IPS-NIHi7 (cell line): ENCODE measurements around the gene SOHLH1.
A peak's percentile ranks its signal among the peaks of the same experiment; 100 is the strongest.

Source experiments
- DNase-seq: peaks from one replicate; pipeline ENCODE4 v3.0.0; 2012; ENCODE audit warnings: mixed read lengths; ENCODE audit errors: extremely low spot score

SOHLH1 gene

DNA sequence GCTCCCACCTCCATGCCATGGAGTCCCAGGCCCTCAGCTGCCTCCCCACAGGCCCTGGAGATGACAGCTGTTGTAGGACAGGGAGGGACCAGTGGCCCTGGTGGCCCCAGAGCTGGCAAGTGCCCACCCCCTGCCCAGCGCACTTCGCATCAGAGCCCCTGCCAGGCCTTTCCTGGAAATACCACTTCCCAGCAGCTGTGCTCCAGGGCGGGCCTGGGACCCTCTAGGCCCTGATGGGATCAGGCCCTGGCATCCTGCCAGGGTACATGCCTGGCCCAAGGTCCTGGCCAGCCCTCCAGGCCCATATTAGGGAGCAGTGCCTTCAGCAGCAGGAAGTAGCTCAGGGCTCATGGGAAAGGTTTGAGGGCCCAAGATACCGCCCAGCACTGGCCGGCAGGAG lies 5.2 kb upstream of the SOHLH1 start:
- no peak for DNase-seq

DNA sequence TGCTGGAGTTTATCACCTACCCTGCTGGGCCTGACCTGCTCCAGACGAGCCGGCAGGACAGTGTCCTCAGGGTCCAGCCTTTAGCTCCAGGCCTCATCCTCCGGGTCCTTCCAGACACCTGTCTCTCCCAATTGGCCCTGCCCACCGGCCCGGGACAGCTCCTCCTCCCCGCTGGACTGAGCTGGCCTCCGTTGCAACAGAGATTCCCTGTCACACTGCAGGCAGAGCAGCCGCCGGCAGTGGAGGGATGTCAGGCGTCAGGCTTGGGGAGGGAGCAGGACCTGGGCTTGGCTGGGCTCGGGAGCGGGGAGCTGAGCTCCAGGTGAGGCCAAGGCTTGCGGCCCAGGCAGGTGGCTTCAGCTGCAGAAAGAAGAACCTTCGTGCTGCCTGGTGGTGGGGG lies 4.4 kb upstream of the SOHLH1 start:
- DNase-seq: peak; percentile 64

DNA sequence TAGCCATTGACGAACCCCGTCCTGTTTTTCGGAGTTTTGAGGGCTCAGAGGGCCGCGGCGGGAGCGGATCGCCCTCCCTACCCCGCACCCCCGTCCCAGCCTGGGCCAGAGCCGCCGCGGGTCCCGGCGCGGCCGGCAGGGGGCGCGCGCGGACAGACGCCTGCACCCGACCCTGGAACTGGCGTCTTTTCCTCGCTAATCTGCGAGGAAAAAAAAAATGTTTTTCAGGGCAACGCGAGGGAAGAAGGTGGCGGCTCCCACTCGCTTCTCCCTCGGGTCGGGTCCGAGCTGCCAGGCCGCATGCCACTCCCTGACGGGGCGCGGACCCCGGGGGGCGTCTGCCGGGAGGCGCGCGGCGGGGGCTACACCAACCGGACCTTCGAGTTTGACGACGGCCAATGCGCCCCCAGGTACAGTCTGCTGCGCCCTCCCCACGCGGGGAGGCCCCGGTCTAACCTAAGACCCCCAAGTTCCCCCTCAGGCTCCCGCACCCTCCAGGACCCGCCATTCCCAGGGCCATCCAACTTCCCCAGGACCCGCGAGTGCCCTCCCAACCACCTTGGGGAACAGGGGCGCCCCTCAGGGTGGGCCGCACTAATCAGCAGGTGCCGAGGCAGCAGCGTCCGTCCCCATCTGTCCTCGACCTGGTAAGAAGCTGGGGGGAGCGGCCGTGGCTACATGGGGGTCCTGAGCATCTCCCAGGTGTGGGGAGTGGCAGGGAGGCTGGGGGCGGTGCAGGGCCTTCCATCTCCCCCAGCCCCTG lies 2.9 kb upstream of the SOHLH1 start, which contains the start of gene KCNT1:
KCNT1 (plus strand) TSS at position 227 of the 763 bp plus-strand sequence; CDS start at position 301, 74 bp downstream.
- peak; percentile 96 for DNase-seq

DNA sequence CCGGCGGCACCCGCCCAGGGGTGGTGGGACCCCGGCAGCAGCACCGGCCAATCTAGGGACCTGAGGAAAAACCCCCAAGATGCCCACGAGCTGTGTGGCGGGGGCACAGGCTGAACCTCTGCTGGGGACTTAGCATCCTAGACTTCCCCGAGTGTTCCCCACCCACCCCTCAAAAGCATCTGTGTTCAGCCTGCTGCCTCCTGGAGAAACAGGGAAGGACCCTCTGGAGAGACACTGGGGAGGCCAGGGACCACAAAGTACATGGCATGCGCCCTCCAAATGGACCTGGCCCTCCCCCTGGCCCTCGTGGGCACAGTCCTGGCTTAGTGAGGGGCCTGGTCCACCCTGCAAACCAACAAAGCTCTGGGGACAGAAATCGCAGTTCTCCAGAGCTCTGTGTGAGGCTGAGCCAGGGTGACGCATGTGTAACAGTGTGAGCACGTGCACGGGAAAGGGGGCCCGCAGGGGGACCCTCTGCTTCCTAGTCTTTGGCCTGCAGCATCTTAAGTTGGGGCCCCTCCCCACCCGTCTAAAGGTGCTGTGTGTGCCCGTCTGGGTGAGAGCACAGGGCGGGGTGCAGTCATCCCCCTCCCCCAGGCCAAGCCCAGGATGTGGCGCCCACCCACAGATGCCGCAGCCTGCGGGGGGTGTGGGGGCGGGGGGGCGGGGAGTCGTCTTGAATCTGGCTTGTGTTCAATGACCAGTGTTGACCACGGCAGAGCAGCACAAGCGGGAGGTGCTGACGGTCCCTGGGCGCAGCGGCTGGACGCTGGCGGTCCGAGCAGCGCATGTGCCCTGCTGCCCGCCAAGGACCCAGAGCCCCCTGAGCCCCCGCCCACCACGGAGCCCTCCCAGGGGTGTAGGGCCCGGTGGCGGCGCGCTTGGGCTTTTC lies 2.0 kb upstream of the SOHLH1 start:
- peak; percentile 31 for DNase-seq

DNA sequence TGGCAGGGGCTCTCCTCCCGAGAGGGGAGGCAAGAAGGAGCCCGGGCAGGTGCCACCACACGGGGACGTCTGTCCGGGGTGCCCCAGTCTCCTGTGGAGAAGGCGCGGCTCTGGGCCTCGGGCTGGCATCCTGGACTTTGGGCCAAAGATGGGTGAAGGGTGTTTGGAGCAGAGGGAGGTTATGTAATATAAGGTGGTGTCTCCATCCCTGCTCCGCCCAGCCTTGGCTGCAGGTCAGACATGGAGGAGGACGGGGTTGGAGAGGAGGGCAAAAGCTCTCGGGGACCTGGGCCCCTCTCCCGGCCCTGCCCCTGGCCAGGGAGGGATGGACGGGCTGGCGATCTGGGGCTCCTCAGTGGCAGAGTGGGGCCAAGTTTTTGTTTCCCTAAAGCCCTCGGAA lies 1.2 kb upstream of the SOHLH1 start:
- no peak for DNase-seq

DNA sequence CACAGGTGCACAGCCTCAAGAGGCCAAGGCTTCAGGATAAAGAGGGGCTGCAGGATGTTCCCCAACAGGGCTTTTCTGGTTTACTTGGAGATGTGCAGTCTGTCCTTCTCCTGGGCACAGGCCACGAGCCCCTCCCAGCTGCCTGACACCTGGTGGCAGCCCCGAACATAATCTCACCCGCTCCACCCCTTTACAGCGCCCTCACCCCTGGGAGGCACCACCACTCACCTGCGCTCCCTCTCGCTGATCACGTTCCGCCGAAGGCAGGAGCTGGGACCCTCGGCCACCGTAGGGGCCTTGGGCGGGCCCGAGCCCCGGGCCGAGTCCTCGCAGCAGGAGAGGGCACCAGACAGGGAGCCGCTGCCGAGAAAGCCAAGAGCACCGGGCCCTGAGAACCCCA lies 514 bp downstream of the SOHLH1 start:
- DNase-seq: peak; percentile 48

DNA sequence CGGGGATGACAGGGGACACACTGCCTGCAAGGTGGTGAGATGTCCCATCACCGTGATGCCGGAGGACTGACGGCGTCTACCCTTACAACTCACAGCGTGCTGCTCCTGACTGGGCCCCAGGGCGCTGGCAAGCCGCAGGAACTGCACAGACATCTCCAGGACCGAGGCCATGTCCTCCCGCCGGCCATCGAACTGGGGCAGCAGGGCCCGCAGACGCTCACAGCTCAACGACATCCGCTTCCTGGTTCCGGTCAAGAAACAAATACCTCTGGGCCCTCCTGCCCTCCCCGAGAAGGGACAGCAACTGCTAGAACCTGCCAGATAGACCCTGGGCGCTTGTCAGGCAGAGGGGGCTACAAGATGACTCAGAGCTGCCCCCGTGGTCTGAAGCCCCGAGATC lies 1.0 kb downstream of the SOHLH1 start:
- no peak for DNase-seq

DNA sequence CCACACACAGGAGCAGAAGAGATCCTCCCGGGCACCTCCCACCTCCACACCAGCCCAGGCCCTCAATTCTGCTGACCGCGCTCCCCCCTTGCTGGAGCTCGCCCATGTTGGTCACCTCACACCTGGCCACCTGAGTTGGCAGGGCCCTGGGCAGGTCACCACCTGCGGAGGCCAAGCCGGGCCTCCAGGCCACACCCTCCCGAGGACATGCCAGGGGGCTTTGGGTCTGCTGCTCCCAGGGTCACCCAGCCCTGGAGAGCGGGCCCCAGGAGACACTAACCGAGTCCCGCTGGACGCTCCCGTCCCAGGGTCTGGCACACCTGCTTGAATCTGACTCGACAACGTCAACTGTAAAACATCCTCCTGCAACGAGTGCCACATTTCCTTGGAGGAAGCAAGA lies 2.1 kb downstream of the SOHLH1 start:
- no peak for DNase-seq

DNA sequence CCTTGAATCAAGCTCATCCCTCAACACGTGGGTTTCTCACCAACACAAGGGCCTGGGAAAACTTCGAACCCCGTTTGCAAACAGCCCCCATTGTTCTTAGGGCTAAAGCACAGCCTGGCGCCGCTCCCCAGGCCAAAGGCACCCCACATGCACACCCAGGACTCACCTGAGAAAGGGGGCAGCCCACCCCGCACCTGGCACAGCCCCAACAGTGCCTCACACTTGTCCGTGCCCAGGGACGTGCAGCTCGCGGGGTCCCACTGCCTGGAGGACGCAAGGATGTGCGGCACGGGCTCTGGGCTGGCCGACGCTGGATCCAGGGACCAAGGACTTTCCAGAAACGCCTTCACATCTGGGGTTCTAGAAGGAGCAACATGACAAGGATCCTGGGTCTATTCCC lies 2.8 kb downstream of the SOHLH1 start:
- DNase-seq: no peak

DNA sequence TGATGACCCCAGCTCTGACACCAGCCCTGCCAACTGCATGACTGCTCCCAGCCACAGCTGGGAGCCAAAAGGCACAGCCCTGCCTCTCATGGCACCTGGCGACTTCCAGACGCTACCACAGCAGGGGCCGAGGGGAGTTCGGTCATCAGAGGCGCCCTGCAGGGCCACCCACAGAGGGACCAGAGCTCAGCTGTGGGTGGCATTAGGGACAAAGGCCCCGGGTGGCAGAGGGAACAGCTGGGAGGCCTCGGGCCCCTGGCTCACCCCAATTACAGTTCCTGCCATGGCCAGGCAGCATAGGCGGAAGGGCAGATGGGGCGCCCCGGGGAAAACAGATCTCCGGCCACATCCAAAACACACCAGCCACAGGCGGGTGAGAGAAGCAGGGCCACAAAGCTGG lies 3.6 kb downstream of the SOHLH1 start:
- DNase-seq: no peak

DNA sequence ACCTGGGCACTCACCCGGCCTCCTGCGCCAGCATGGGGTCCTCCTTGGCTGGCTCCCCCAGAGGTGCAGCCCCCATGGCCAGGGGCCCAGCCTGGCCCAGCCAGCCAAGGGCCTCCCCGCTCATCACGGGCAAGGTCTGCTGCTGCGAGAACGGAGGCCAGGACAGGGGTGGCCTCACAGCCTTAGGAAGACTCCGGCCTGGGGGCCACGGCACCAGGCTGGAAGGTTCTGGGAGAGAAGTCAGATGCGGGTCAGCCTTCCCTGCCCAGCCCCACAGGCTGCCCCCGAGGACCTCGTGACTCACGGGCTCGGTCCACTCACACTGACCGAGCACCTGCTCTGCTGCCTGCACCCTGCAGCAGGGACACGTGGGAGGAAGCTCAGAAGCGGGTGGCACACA lies 4.2 kb downstream of the SOHLH1 start:
- DNase-seq: no peak

DNA sequence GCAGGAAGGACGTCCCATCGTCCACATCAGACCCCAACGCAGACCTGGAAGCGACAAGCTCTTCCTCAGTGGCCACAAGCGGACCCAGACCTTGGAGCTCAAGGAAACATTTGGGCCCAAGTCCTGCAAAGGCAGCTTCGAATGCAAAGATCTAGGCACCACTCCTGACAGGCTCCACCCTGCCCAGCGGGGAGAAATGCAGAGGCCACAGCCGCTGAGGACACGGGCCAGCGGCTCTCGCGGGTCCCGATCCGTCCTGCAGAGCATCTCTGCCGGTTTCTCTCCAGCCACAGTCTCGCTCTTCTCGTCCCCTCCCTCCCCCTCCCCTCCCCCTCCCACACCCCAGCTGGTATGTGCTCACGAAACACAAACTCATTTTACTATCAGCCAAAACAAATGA lies 4.9 kb downstream of the SOHLH1 start:
- no peak for DNase-seq

DNA sequence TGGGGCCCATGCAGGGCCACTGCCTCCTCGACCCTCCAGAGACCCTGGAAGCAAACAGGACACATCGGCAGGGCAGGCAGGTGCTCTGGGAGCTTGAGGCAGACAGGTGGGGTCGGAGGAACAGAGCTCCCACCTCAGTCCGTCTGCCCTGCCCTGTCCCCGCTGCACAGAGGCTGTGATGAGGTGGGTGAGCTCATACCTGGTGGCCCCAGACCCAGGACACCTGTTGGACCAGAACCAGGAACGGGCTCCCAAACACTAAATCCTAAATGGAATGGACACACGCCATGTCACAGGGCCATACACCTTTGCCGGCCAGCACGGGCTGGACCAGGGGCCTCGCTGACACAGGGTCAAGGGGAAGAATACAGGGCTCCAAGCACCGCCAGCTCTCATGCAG lies 5.5 kb downstream of the SOHLH1 start:
- no peak for DNase-seq

DNA sequence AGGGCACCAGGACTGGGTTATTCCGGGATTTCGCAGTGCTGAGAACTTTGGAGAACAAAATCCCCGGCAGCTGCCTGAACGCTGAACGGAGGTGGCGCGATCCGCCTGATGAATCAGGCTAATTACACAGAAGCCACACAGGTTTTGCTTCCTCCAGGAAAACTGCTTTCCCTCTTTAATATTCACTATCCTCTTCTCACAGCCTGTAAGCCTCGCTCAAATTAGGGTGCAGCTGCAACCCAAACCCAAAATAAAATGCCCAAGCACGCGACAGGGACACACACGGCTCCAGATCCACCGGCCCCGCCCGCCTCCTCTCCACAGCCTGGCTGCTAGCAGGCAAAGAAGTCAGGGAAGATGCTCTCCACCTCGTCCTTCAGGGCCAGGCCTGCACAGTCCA lies 6.0 kb downstream of the SOHLH1 start:
- DNase-seq: no peak

DNA sequence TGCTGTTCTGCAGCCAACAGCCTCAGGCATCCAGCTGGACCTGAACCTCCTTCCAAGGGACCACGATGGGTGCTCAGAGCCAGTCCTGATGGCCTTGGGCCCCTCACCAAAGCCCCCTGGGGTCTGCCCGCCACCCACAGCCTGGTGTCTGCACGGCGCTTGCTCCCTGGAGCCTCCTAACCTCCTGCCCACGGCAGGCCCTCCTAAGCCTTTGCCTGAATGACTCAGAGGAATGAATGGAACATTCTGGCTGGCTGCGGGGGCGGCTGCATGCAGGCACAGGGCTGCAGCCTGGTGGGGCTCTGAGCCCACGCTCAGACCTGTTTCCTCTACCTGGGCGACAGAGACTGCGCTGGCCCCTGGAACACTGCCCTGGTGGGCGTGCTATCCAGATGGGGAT lies 6.9 kb downstream of the SOHLH1 start:
- DNase-seq: peak; percentile 56

DNA sequence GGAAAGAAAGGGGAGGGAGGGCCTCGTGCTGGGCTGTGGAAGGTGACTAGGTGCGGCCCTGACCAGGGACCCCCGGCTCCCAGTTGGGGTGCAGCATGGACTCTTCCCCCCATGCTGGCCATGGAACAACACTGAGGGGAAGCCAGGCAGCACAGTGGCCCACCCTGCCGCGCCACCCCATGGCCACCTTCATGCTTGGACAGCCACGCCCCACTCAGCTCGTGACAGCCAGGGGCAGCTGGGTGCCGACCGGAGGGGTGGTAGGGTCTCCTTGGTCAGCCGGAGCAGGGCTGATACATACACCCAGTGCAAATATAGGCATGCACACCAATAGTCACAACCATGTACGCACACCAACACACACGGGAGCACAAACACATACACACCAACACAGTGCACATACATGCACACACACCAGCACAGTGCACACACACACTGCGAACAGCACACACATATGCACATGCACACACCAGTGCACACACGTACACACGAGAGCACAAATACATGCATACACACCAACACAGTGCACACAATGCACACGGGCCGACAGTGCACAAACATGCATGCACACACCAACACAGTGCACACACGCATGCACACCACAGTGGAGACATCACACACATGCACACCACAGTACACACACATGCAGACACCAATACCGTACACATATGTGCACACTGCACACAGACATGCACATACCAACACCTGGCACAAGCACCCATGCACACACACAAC lies 8.3 kb downstream of the SOHLH1 start:
- no peak for DNase-seq

DNA sequence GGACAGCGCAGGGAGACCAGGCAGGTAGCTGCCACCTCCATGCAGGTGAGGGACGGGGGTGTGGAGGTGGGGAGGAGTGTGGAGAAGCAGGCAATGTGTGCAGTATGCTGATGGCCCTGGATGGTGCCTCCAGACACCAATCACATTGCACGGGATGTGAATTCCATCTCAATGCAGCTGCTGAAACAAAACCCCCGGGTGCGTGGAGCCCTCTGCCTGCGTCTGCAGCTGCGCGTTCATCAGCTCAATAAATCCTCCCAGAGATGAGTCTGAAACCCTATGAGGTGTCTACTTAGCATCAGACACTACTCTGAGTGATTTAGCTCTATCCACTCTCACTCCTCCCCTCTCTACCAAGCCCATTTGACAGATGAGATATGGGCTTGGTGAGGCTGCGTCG lies 10.3 kb downstream of the SOHLH1 start:
- no peak for DNase-seq

DNA sequence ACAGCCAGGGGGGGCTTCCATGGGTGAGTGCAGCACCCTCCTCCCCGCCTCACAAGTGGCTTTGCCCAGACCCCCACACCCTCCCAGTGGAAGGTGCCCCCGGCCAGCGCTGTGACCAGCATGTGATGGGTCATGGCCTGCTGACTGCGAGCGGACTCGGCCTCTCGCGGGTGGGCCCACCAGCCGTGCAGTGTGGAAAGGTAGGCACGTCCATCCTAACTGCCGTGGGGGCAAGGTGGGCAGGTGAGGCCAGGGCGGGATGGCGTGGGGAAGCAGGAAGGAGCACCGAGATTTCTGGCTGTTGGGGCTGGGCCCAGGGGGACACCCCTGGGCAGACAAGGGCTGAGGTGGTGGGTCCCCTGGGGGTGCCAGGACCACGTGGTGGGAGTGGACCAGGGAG lies 12.1 kb downstream of the SOHLH1 start:
- DNase-seq: no peak

DNA sequence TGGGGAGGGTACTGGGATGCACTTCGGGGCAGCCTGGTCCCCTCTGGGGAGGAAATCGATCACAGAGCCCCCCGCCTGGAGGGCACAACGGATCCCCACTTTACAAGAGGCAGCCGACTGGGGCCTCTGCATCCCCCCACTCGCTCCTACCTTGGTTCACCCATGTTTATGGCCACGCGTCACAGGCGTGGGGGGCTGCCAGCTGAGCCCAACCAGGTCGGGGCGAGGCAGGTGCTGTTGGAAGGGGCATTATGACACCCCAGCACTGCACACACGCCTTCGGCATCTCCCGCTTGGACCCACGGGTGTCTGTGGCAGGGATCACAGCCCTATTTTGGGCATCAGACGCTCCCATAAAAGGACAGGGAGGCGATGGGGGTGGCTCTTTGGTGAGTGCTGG lies 14.6 kb downstream of the SOHLH1 start:
- no peak for DNase-seq

DNA sequence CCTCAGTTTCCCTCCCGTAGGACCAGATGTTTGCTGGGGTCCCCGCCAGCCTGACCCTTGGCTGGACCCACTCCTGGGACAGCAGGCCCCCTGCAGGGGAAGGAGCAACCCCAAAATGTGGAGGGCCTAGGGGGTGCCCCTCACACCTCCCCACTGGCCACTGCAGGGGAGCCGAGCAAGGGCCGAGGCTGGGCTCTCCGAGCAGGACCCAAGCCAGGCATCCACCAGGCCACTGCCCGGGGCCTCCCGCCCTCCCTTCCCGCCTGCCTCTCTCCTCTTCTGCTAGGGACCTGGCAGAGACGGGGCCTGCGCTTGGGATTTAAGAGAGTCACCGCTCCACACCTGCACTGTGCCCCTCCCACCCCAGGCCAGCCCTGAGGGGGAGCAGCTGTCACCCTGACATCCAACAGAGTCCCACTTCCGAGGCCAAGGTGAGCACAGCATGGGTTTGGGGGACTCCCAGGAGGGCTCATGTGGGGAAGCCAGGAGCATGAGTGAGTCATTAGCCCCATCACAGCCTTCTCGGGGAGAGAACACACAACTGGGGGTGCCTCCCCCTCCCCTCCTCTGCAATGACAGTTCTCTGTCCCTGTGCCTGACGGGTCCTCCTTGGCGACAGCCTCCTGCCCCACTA lies 15.8 kb downstream of the SOHLH1 start:
- DNase-seq: no peak

DNA sequence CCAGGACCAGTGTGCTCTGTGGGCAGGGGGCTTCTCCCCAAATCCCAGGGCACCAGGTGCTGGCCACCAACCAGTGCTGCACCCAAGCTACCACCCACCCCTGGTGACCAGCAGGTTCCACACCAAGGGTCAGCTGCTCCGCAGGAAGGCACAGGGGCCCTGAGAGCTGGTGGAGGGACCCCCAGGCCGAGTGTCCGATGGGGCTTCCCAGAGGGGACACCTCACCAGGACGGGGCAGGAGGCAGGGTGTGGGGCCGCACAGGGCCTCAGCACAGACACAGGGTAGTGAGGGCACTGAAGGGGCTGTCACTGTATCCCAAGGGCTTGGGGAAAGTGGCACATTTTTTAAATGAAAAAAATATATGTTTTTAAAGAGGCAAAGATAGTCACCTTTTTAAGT lies 18.1 kb downstream of the SOHLH1 start:
- DNase-seq: no peak

DNA sequence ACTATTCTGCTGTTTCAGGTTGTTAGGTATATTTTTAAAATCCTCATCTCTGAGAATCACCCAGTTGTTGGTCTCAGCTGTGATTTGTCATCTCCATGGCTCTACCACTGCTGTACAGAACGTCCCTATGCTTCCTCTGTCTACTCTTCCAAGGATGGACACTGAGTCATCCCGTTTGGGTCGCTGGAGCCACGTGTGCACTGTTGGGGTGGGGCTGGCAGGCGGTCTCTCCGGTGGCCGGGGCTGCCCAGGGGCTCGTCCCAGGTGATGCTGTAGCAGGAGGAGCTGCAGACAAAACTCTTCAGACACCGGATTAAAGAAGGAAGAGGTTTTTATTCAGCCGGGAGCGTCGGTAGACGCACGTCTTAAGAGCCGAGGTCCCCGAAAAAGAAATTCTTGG lies 19.2 kb downstream of the SOHLH1 start:
- no peak for DNase-seq
